Endodermal cell (in vitro differentiated cells): ENCODE results near the gene TNFSF15. TPM values are rescaled to one million over a fixed set of nuclear protein-coding genes. Genes with fewer than 3 reads are reported as not detected.

Experiments
- DNase-seq: peaks from one replicate; pipeline ENCODE4 v3.0.0-alpha.2; 2017
- H3K27ac ChIP-seq: 2 replicates; pipeline ENCODE4 v1.5.1; 2013; ENCODE audit warnings: mild to moderate bottlenecking, low read depth, low read length, moderate library complexity
- H3K27me3 ChIP-seq: 2 replicates; pipeline ENCODE4 v1.6.1; 2013; ENCODE audit warnings: mild to moderate bottlenecking, low read length, moderate library complexity; ENCODE audit not compliant: insufficient read depth, control insufficient read depth, poor library complexity, severe bottlenecking
- H3K36me3 ChIP-seq: 2 replicates; pipeline ENCODE4 v1.7.0; 2013; ENCODE audit warnings: mild to moderate bottlenecking, low read length, moderate library complexity; ENCODE audit not compliant: control insufficient read depth, insufficient read depth
- H3K4me1 ChIP-seq: one replicate; pipeline ENCODE4 v1.7.0; 2013; ENCODE audit warnings: low read length; ENCODE audit not compliant: control insufficient read depth, insufficient read depth
- H3K4me3 ChIP-seq: 2 replicates; pipeline ENCODE4 v1.5.1; 2013; ENCODE audit warnings: mild to moderate bottlenecking, low read length, moderate library complexity
- H3K9ac ChIP-seq: 2 replicates; pipeline ENCODE4 v1.6.1; 2013; ENCODE audit warnings: mild to moderate bottlenecking, low read length, moderate library complexity; ENCODE audit not compliant: poor library complexity, severe bottlenecking; ENCODE audit errors: extremely low read depth
- H3K9me3 ChIP-seq: 2 replicates; pipeline ENCODE4 v1.6.1; 2013; ENCODE audit warnings: mild to moderate bottlenecking, low read length, moderate library complexity; ENCODE audit not compliant: control insufficient read depth
- H3K27ac Mint-ChIP-seq: 2 replicates; pipeline ENCODE4 v1.8.0; 2020; ENCODE audit warnings: mixed read lengths
- H3K27me3 Mint-ChIP-seq: 2 replicates; pipeline ENCODE4 v1.8.0; 2021; ENCODE audit warnings: mild to moderate bottlenecking, mixed read lengths; ENCODE audit not compliant: insufficient read depth
- H3K36me3 Mint-ChIP-seq: 2 replicates; pipeline ENCODE4 v1.8.0; 2020; ENCODE audit warnings: low read depth, mixed read lengths
- H3K4me1 Mint-ChIP-seq: 2 replicates; pipeline ENCODE4 v1.8.0; 2020; ENCODE audit warnings: mixed read lengths
- H3K4me3 Mint-ChIP-seq: 2 replicates; pipeline ENCODE4 v1.8.0; 2020; ENCODE audit warnings: mild to moderate bottlenecking, moderate library complexity, mixed read lengths
- H3K9me3 Mint-ChIP-seq: 2 replicates; pipeline ENCODE4 v1.8.0; 2020; ENCODE audit warnings: mild to moderate bottlenecking, mixed read lengths
- CTCF ChIP-seq: fragments of 200-600 bp; sonication (generic); conservative IDR thresholded peaks from 2 replicates; pipeline ENCODE4 v1.5.0; 2021; ENCODE audit warnings: antibody characterized with exemption, mild to moderate bottlenecking
- WGBS, 2 experiments: methylation state at CpG; one replicate each; pipeline versions ENCODE4 v1.1.5 to v1.1.7; 2013; ENCODE audit warnings: missing lambda C conversion rate in 2 of 2, mixed read lengths in 1 of 2; ENCODE audit not compliant: insufficient coverage in 1 of 2, insufficient read length in 1 of 2; 5-methylcytosine and 5-hydroxymethylcytosine counted together
- total RNA-seq, 2 donors: library from RNA; stranded (reverse); fragmentation: NEBNext Ultra II Directional in 1 of 2; extraction: Animal tissue kit (Norgen Biotek cat#: 25700) in 1 of 2; gene quantifications; 2 replicates in 1 of 2; 3 replicates in 1 of 2; pipeline ENCODE4 v1.2.1, GENCODE V29; 2021

The TNFSF15 gene
- total RNA-seq, 2 donors from 2014 or later: not detected

DNA sequence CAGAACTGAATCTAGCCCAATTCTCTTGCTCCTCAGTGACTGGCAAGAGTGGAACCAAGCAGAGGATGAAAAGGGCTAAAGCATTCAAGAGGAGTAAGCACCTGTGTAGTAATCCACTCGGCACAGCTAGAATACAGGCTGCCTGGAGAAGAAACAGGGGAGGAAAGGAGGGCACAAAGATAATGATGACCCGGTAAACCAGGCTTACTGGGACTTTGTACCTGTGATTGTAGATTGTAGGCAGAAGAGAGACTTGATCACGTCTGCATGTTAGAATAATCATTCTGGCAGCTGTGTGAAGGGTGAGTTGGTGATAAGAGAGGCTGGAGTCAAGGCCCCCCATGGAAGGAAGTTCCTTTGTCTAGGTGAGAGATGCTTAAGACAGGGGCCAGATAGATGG lies 20.6 kb upstream of the TNFSF15 start:
- Mint-ChIP-seq H3K36me3 (no peaks in the 10 kb centered on the region), H3K27me3 (peaks cover 51% of the 10 kb centered on the region), H3K4me1 (peaks cover 16% of the 10 kb centered on the region), H3K4me3 (no peak overlapping the region), H3K9me3 (no peaks in the 10 kb centered on the region), H3K27ac (no peak overlapping the region)
- peaks cover 12% of the 10 kb centered on the region for H3K4me1 ChIP-seq
- peaks cover 31% of the 10 kb centered on the region for H3K27me3 ChIP-seq
- H3K9me3 ChIP-seq: no peaks in the 10 kb centered on the region
- WGBS, 2 experiments: 83 to 87% methylated on average over 3 of the region's 3 CpGs
- no peak overlapping the region for H3K4me3 ChIP-seq
- H3K27ac ChIP-seq: no peak overlapping the region
- no peak overlapping the region for H3K9ac ChIP-seq
- DNase-seq: no peak
- H3K36me3 ChIP-seq: no peaks in the 10 kb centered on the region
- TF ChIP-seq CTCF: no peak

DNA sequence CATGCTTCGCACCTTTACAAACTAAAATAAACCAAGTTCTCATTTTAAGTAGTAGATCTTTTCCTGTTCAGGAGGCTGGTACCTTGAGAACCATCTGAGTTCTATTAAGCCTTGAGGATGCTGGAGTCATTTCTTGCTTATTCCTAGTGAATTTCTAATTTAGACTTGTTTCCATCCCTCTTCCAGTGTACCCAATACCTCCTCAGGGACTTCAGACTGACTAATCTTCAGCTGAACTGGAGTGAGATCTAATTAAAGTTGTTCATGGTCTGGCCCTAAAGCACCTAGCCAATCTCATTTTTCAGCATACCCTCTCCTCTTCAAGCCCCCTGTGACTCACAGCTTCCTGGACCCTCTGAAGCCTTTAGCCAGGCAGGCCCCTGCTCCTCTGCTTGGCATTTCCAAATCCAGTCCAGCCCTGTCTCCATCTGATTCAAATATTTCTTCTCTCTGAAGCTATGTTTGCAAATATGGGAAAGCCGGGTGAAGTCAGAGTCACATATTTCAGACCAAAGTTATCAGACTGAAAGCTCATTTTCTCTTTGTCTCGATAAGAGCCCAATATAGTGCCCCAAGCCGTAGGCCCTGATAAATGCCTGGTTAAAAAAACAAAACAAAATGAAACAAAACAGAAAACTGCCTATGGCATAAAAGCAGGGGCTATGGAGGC lies 19.4 kb upstream of the TNFSF15 start:
- H3K4me1 Mint-ChIP-seq: peaks cover 16% of the 10 kb centered on the region
- H3K4me3 ChIP-seq: no peak overlapping the region
- peaks cover 21% of the 10 kb centered on the region for H3K27me3 ChIP-seq
- no peak overlapping the region for H3K27ac Mint-ChIP-seq
- H3K9ac ChIP-seq: no peak overlapping the region
- H3K4me3 Mint-ChIP-seq: no peak overlapping the region
- no peaks in the 10 kb centered on the region for H3K36me3 Mint-ChIP-seq
- no peaks in the 10 kb centered on the region for H3K9me3 ChIP-seq
- H3K27me3 Mint-ChIP-seq: peaks cover 45% of the 10 kb centered on the region
- H3K9me3 Mint-ChIP-seq: no peaks in the 10 kb centered on the region
- TF ChIP-seq CTCF: no peak
- H3K27ac ChIP-seq: no peak overlapping the region
- H3K4me1 ChIP-seq: peaks cover 12% of the 10 kb centered on the region
- H3K36me3 ChIP-seq: no peaks in the 10 kb centered on the region
- DNase-seq: no peak
- WGBS, 2 experiments: 95 to 96% methylated on average over 4 of the region's 4 CpGs

- Histone ChIP-seq H3K9me3 (no peaks in the 10 kb centered on the region), H3K4me1 (peaks cover 12% of the 10 kb centered on the region), H3K9ac (no peak overlapping the region), H3K27me3 (peaks cover 10% of the 10 kb centered on the region), H3K4me3 (no peak overlapping the region), H3K27ac (no peak overlapping the region), H3K36me3 (no peaks in the 10 kb centered on the region)
- no peak for DNase-seq
- H3K4me1 Mint-ChIP-seq: peaks cover 16% of the 10 kb centered on the region
- no peak overlapping the region for H3K27ac Mint-ChIP-seq
- no peak for TF ChIP-seq CTCF
- no peak overlapping the region for H3K4me3 Mint-ChIP-seq
- peaks cover 34% of the 10 kb centered on the region for H3K27me3 Mint-ChIP-seq
- 80% methylated on average over 1 of the region's 1 CpG; no CpG with 5 or more reads in 1 of the 2 experiments for WGBS, 2 experiments
- H3K9me3 Mint-ChIP-seq: no peaks in the 10 kb centered on the region
- H3K36me3 Mint-ChIP-seq: no peaks in the 10 kb centered on the region
These were observed 18.3 kb upstream of the TNFSF15 start for GRCh38 chr9:114824110-114824509.
